ENCODE results near the gene RBM15B.
"Not testable (repeated sequence)": the region's sequence is repeated elsewhere in the genome, so short reads cannot be mapped to it uniquely, and the experiment has no call there.

Gene RBM15B

DNA sequence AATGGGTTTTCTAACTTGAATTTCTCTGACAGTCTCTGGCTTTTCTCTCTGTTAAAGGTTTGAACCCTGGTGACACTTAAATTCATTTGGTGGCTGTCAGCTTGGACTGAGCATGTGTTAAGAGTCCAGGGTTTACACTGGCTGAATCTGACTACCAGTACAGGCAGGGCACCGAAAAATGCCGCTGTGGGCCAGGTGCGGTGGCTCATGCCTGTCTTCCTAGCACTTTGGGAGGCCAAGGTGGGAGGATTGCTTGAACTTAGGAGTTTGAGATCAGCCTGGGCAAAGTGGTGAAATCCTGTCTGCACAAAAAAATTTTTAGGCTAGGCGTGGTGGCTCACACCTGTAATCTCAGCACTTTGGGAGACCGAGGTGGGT, 4.2 kb upstream of the RBM15B start:
- DNase-seq (ENCODE audit: low read depth), result no peak
- TF ChIP-seq, protein P1, sequence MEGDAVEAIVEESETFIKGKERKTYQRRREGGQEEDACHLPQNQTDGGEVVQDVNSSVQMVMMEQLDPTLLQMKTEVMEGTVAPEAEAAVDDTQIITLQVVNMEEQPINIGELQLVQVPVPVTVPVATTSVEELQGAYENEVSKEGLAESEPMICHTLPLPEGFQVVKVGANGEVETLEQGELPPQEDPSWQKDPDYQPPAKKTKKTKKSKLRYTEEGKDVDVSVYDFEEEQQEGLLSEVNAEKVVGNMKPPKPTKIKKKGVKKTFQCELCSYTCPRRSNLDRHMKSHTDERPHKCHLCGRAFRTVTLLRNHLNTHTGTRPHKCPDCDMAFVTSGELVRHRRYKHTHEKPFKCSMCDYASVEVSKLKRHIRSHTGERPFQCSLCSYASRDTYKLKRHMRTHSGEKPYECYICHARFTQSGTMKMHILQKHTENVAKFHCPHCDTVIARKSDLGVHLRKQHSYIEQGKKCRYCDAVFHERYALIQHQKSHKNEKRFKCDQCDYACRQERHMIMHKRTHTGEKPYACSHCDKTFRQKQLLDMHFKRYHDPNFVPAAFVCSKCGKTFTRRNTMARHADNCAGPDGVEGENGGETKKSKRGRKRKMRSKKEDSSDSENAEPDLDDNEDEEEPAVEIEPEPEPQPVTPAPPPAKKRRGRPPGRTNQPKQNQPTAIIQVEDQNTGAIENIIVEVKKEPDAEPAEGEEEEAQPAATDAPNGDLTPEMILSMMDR (conservative IDR thresholded peaks at IDR 0.05; ENCODE audit: low read depth, low read length), result no peak
- peak overlapping the region; percentile 71 for H3K4me3 ChIP-seq (ENCODE audit: low read length)

DNA sequence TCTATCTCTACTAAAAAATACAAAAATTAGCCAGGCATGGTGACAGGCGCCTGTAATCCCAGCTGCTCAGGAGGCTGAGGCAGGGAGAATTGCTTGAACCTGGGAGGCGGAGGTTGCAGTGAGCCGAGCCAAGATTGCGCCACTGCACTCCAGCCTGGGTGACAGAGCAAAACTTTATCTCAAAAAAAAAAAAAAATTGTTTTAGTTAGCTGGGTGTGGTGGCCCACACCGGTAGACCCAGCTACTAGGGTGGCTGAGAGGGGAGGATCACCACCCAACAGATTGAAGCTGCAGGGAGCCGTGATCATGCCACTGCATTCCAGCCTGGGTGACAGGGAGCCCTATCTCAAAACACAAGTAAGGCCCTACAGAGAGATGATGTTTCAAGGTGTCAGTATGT, 3.8 kb upstream of the RBM15B start:
- peak overlapping the region; percentile 9 for H3K4me3 ChIP-seq (ENCODE audit: low read length)
- not testable (repeated sequence) for DNase-seq (ENCODE audit: low read depth)

DNA sequence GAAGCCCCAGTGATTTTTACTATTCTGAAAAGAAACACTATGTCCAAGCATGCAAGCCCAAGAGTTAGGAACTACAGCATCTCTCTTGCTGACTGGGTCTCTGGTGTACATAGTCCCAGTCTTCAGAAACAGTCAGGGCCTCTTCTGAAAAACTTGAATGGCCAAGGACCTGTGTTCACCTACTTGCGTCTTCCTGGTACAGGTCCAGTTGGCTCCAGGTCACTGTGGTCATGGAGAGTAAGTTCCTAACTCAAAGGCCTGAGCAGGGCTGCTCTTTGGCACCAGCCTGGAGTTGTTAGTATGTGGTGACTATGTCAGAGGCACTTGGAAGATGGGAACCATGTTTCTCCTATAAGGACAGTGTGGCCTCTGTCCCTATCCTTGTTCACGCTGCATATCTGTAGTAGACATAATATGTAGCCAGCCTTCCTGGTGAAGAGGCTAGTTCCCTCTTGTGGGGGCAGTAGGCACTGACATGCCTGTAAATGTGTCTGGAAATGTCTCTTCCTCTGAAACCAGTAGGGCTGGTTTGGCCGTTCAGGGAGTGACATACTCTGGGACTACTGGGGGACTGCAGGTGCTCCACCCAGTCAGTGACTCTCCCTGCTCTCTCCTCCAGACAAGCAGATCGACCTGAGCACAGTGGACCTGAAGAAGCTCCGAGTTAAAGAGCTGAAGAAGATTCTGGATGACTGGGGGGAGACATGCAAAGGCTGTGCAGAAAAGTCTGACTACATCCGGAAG, 2.6 kb upstream of the RBM15B start:
- TF ChIP-seq, protein P1 (conservative IDR thresholded peaks at IDR 0.05; ENCODE audit: low read depth, low read length), result peak; percentile 40
- DNase-seq (ENCODE audit: low read depth), result no peak
- no peak overlapping the region for H3K4me3 ChIP-seq (ENCODE audit: low read length)

DNA sequence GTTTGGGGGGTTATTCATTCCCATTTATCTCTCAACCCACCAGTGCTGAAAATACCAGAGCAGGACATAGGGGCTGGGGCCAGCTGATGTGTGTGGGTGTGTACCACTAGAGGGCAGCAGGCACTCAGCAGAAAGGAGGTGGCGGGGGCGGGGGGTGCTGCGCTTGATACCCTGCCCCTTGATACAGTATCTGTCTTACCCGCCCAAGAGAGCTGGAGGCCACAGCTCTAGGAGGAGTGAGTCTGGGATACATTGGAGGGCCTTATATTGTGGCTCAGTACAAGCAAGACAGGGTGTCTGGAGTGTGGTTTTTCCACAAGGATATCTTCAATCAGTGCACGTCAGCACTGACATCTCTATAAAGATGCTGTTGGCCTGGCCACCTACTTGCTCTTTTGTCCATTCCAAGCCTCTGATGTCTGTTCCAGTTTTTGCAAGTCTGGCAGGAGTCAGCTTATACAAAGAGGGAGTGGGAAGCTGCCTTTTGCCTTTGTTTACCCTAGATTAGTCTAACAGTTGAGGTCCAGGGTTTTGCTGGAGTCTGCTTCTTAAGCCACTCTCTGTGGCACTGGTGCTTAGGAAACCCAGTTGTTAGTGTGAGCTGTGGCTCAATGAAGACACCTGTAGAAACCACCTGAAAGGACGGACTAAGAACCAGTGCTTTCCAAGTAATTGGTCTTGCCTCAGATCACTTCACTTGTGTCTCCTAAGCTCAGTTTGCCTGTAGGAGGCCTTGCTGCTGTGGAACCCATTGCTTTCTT, 1.5 kb upstream of the RBM15B start:
- TF ChIP-seq, protein P1 (conservative IDR thresholded peaks at IDR 0.05; ENCODE audit: low read depth, low read length), result peak; percentile 83
- DNase-seq (ENCODE audit: low read depth), result no peak
- no peak overlapping the region for H3K4me3 ChIP-seq (ENCODE audit: low read length)

DNA sequence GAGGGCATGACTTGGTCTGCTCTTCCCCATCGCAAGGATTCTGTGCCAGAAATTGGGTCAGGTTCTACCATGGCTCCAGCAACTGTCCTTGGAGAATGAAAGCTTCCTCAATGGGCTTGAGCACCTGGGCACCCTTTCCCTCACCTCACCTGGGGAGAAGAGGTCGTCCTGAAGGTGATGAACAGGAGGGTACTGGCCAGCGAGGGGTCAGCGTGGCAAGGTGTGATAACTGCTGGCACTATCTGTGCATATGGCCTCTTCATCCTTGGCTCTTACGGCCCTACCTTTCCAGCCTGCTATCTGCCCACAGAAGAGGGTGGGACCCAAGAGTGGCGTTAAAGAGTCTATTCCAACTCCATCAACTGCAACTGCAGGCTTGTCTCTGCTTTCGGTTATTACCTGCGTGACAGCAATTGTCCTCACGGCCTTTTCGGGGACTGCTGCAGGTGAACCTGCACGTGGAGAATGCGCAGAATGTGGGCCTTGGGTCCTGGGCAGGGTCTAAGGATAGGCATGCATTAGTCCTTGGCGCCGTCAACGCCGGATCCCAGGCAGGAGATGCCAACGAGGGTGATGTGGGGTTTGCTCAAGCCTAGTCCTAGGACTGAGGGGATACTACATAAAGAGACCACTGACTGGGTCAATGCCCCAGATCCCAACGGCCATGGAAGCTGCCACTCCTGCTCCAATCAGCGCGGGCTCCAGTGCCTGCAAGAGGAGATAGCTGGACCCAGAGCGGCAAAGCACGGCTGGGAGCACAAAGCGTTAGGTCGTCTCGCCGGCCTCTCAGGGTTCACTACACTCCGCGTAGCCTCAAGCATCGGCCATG, 625 bp upstream of the RBM15B start:
- TF ChIP-seq, protein P1 (conservative IDR thresholded peaks at IDR 0.05; ENCODE audit: low read depth, low read length), result no peak
- no peak for DNase-seq (ENCODE audit: low read depth)
- H3K4me3 ChIP-seq (ENCODE audit: low read length), result peak overlapping the region; percentile 49

DNA sequence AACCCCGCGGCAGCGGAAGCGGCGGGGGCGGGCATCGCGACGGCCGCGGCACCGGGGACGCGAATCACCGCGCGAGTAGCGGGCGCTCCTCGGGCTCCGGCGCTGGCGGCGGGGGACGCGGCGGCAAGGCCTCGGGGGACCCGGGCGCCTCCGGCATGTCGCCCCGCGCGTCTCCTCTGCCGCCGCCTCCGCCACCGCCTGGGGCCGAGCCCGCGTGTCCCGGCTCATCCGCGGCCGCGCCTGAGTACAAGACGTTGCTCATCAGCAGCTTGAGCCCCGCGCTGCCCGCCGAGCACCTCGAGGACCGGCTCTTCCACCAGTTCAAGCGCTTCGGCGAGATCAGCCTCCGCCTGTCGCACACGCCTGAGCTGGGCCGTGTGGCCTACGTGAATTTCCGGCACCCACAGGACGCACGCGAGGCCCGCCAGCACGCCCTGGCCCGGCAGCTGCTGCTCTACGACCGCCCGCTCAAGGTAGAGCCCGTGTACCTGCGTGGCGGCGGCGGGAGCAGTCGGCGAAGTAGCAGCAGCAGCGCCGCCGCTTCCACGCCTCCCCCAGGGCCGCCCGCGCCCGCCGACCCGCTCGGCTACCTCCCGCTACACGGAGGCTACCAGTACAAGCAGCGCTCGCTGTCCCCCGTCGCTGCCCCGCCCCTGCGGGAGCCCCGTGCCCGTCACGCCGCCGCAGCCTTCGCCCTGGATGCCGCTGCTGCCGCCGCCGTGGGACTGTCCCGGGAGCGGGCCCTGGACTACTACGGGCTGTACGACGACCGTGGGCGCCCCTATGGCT, 675 bp downstream of the RBM15B start:
- TF ChIP-seq, protein P1 (conservative IDR thresholded peaks at IDR 0.05; ENCODE audit: low read depth, low read length), result no peak
- H3K4me3 ChIP-seq (ENCODE audit: low read length), result peak overlapping the region; percentile 56
- no peak for DNase-seq (ENCODE audit: low read depth)
